Stimulated activated naive CD4-positive, alpha-beta T cell (primary cell): Measurements from ENCODE around the gene HMGXB3.
"Not testable (repeated sequence)": the region's sequence is repeated elsewhere in the genome, so short reads cannot be mapped to it uniquely, and the experiment has no call there.

Source experiments
- DNase-seq, 6 experiments: peaks; one replicate each; lab custom pipeline; 2025; lab: John Stamatoyannopoulos, UW

Gene HMGXB3

DNA sequence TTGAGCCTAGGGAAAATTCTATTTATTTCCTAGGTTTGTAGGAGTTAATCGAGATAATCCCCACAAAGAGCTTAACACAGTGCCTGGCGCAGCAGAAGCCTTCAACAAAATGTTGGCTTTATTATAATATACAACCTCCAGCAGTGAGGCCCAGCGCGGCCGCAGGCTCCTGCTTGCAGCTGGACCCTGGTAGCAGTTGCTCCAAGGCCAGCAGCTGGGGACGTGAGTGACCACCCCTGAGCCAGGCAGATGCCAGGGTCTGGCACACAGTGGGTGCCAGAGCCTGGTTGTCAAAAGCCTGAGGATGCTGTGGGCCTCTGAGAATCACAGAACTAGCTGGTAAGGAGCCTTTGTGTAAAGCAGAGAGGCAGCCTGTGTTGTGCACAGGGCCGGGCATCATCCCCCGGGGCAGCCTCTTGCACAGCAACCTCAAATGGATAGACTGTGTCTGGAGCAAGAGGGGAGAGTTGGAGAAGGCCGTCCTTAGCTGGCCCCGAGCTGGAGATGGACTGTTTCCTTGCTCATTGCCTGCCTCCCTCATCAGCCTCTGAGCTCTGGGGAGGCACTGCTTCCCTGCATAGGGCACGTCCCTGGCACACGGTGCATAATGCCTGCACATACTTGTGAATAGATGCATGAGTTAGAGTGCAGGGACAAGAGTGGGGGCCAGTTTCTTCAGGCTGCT, 68.6 kb downstream of the HMGXB3 start:
- DNase-seq = no peak

DNA sequence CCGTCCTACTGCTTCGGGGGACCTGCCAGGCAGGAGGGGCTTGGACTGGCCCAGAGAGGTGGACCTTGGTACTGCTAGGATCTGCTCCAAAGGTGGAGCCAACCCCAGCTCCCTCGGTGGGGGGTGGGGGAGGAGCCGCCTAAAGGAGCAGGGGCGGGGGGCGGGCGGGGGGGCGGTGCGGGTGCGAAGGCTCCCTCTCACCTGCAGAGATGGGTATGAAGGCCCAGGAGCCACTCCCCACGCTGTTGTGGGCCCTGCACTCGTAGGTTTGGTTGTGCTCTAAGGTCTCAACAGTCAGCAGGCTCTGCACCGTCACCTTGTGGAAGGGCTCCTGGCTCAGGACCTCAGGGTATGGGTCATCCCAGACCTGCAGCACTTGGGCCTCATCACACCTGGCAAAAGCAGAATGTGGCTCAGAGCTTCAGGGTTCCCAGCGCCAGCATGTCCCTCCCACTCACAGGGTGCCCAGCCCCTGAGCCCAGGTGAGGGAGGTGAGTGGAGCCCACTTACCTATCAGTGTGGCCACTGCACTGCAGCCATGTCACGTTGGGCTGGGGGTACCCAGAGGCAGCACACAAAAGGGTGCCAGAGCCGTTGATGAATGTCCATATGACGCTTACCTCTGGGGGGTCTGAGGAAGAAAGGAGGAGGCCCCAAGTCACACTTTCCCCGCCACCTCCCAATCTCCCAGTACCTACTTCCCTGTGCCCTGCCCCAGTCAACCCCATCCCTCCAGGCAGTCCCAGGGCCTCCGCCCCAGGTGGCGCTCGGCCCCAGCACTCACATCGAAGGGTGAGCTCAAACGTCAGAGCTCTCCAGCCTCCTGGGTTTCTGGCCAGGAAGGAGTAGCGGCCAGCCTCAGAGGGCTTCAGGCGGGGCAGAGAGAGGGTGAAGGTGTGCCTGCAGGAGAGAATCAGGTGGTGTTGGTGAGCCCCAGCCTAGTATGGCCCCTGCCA, 69.4 kb downstream of the HMGXB3 start:
- no peak for DNase-seq

DNA sequence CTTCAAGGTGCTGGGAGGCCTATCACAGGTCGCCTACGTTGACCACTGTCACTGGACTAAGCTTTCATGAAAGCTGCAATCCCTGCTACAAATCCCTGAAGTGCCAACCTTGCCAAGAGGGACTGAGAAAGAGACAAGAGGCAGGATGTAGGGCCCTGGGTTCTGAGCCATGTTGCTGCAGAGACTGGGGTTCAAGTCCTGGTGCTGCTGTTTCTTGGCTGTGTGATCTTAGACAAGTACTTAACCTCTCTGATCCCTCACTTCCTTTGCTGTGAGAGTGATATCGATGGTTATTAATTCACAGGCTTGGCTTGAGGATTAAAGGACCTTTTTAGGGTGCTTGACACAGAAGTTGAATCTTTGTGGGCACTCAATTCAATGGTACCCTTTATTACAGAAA, 70.3 kb downstream of the HMGXB3 start:
- DNase-seq = no peak

DNA sequence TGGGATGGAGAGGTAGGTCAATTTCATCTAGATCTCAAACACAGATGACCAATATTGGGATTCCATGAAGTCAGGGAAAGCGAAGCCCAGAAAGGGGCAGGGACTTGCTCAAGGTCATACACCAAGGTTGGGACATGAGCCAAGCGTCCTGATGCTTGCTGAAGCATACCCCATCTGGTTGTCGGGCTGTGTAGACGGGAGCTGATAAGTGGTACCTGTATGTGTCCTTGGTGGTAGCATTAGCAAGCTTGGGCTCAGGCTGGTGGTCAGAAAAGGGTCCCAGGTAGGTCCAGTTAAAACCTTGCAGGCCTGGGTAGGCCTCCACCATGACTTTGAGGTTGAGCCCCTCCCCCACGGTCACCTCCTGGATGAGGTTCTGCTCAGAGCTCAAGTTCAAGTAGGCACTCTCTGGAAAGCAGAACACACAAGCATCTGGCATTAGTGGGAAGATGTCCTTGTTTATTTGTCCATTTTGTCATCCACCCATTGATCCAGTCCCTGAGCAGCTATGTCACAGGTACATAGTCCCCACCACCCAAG, 72.6 kb downstream of the HMGXB3 start:
- DNase-seq = no peak

DNA sequence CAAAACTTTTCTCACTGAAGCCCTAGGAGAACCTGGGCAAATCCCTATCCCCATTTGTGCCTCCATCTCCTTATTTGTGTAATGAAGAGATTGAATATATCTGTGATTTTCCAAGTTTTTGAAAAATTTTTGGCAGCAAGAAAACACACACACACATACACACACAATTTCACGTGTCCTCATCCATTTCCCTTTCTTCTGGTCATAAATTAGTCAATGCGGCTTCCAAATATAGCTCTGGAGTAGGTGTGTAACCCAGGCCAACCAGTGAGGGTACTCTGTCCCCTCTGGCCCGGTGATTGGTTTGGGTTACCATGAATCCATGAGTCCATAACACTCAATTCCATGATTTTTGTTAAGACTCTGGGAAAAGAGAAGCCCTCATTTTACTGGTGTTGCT, 73.1 kb downstream of the HMGXB3 start:
- DNase-seq = no peak

DNA sequence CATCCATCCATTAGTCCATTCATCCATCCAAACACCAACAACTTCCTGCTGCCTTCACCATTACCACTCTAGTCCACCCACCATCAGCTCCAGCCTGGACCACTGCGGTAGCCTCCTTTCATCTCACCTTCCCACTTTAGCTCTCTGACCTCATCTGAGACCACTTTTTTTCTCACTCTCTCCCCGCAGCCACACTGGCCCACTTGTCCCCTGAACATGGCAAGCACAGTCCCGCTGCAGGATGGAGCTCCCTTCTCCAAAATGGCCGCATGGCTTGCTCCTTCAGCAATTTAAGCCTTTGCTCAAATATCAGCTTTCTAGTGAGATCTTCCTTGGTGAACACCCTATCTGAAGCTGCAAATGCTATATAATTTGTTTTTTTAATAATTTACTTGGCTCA, 74.7 kb downstream of the HMGXB3 start:
- DNase-seq = no peak

DNA sequence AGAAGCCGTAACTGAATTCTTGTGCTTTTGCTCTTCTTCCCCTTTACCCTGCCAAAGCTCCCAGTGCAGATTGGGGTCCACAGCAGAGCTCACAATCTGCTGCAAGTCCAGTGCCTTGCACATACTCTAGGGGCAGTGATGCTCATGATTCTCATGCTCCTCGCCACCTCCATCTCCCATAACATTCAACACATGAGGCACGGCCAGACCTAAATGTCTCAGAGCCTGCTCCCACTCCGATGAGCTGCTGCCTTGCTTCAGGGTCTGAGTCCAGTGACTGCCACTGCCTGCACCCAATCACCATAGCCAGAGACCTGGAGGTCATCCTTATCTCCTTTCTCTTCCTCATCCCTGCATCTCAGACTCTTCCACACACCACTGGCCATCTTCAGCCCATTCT, 75.3 kb downstream of the HMGXB3 start:
- DNase-seq = no peak

DNA sequence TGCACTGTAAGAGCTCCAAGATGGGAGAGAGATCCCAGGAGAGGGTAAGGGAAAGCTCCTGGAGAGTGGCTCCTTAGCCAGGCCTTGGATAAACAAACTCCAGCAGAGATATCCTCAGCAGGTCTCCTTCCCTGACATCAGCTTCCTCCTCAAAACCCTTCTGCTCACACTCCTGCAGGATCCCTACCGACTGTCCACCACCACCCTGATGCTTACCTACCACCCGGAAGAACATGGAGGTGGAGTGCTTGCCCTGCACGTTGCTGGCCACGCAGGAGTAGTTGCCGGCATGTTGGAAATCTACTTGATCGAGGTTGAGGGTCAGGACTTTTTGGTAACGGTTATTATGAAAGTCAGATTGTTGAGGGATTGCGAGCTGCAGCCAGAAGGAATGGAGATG, 76.5 kb downstream of the HMGXB3 start:
- DNase-seq = no peak

DNA sequence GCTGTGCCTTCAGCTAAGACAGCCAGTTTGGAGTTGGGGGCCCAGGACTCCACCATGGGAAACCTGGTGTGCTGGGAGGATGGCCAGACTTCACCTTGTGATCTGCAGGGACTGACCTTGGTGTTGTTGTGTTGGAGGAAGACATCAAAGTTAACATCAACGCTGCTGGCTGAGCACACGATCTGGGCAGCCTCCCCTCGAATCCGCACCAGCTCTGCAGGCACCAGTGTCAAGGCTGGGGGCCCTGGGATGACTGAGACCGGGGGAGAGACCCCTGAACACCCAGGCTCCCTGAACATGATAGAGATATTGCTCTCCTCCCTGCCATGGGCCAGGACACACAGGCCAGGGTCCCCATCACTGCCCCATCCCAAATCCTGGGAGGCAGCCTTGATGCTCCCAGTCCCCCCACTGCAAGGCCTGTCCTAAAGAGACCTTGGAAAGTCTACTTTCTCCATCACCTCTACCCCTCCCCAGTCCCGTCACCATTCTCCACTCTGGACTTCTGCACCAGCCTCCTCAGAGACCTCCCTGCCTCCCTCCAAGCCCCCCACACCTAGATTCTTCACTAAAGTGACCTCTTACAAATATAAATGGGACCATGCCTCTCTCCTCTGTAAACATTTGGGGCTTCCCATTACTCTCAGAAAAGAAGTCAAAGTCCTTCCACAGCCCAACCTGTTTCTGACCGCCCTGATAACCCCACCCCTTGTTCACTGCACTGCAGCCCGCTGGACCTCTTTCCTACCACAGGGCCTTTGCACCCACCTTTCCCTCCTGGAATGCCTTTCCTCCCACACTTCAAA, 77.7 kb downstream of the HMGXB3 start:
- DNase-seq = no peak

DNA sequence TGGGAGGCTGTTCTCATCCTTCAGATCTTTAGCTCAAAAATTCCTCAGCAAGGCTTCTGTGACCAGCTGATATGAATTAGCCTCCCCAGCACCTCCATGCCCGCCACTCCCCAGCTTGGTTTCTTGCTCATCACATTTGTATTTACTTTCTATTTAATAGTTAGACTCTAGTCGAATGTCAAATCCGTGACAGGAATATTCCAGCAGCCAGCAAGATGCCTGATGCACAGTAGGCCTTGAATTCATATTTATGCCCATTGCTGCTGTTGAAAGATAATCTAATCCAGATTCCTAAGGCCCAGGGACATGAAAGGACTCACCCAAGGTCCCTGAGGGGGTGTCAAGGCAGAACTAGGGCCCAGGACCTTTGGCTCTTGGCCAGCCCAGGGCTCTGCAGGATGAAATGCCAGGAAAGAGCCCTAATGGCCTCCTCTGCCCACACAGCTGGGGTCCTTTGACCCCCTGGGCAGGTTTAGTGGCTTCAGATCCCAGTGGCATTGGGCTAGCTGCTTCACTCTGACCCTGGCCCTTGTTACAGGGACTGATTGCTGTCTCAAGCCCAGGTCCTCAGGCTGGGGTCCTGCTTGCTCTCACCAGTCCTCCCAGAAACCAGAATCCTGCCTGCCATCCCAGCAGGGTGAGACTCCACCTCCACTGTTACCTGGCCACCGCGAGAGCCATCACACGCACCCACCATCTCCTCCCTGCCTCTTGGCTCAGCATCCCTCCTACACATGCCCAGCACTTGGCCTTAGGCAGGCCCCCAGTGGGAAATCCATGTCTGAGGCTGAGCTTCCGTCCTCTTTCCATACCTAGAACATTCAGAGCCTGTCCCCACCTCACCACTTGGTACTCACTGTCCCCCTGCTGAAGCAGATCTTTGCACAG, 78.5 kb downstream of the HMGXB3 start:
- DNase-seq = no peak

DNA sequence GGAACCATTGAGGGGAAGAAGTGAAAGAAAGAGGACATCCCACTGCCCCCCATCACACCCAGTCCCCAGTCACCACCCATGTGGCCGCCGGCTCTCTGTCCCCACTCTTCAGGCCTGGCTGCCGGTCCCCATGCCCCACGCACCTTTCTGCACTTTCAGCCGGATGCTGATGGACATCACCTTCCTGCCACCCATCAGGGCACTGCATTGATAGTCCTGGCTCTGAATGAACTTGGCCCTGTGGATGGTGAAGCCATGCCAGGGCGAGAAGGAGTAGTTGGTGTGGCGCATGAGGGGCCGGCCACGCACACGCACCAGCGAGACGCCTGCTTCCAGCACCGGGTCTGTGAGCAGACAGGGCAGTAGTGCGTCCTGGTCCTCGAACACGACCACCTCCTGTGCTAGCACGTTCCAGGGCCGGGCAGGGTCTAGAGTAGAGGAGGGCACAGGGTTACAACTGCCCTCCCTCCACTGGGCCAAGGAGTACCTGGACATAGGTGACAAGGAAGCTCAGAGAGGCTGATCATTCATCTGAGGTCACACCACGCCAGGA, 79.4 kb downstream of the HMGXB3 start:
- DNase-seq = no peak

DNA sequence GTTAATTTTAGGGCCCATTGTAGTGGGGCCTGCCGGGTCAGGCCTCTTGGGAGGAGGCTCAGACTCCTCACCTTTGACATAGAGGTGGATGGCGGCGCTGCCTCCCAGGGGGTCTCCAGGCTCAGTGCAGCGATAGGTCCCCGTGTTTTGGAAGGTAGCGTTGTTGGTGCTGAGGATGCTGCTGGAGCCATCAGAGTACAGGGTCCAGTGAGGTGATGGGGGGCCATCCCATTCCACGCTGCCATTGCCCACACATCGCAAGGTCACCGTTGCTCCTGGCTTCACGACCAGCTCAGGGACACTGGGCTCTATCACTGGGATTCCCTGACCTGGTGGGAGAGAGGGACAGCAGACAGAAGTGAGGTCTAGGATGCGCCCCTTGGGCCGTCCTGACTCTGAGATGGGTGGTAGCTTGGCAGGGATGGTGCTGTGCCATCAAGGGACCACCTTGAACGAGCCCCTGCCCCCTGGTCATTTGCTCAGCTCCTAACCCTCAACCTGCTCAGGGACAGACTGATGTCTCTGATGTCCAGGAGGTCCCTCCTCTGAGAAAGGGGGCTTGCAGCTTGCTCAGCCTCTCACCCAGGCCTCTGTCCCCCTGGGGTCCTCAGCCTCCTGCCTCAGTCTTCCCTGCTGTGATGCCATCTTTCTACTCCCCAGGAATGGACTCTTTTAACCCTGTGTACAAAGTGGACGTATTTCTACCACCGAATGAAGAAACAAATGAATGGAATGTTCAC, 80.3 kb downstream of the HMGXB3 start:
- no peak for DNase-seq

DNA sequence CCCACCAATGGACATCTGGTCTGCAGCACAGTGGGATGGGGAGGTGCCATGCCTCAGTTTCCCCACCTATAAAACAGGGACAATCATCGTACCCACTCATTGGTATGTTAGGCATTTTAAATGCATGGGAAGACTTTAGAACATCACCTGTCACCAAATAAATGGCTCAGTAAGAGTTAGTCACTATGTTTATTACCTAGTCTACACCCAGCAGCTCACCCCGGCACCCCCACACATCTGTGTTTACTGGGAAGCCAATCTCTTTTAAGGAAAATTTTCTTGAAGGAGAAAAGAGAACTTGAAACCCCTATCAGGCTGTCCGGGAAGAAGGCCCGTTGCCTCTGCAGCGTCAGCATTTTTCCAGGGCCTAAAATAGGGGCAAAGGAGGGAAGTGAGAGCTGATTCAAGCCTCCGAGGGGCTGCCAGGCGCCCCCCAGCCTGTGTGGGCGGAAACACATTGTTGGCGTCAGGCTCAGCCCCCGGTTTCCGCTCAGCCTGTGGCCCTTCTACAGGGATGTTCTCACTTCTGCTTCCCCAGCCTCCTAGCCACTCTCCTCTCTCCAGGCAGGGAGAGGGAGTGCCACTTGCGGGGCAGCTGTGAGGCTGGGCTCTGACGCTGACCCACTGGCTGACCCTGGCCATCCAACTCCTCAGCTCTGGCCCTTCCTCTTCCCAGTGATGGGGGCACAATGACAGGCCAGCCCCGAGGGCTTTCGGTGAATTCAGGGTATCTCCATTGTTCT, 81.2 kb downstream of the HMGXB3 start:
- DNase-seq = no peak

DNA sequence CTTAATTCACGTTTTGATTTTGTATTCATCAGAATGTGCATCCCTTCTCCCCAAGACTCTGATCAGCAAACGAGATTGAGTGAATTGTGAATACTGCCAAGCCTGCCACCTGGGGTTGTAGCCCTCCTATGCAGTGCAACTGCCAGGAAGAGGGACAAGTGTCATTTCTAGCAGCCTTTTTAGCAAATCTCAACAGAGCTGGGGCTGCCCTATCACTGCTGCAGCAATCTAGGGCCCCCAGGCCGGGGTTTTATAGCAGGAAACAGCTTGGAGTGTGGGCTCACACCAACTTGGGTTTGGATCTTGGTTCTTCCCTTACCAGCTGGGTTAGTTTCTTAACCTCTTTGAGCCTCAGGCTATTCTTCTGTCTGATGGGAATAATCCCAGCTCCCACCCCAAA, 81.8 kb downstream of the HMGXB3 start:
- no peak for DNase-seq

DNA sequence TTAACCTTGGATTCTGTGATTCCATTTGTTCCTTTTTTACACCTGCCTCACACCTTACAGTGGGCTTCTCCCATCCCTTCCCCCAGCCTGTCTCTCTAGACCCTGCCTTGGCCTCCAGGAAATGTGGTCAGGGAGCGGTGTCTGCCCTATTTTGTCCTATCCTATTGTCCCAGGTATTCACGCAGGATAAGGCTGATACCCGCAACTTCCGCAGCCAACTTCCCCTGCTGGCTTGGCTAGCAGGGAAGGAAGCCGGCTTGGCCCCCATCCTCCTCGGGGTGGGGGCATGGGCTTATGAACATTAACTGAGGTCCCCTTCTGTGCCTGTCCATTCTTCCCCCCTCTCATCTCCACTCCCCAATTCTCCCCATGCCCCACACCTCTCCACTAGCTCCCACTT, 82.3 kb downstream of the HMGXB3 start:
- DNase-seq = no peak

DNA sequence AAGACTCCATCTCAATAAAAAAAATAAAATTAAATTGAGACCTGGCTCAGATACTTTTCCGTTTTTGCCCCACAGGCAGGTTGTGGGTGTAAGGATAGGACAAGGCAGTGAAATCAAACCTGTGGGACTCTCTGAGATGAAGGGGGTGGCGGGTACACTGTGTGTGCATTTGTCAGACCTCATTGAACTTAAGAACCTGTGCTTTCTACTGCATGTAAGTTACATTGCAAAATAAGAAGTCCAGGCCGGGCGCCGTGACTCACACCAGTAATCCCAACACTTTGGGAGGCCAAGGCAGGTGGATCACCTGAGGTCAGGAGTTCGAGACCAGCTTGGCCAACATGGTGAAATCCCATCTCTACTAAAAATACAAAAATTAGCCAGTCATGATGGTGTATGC, 84.2 kb downstream of the HMGXB3 start:
- not testable (repeated sequence) for DNase-seq

DNA sequence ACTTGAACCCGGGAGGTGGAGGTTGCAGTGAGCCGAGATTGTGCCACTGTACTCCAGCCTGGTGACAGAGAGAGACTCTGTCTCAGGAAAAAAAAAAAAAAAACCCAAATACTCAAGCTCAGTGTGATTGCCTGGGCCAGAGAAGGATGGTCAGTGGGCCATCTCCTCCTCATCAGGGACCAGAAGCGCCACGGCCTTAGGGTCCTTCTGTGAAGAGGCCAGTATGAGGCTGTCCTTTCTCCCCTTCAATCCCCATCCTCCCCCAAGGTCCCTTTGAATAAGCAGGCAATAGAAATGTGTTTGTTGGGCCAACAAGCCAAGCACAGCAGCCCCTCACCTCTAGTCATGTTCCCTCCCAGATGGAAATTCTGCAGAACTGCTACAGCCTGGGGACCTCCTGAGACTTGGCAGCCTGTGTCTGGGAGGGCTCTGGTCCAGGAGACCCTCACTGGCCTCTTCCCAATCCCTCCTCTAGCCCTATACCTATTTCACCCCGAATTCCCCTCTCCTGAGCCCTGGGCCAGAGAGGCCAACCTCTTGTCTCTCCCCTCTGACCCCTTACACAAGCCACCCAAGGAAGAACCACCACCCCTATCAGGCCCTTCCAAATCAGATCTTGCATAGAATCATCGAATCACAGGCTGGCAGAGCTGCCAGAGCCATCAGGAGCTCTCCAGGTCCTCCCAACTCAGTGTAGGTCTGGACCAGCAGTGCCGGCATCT, 84.8 kb downstream of the HMGXB3 start:
- no peak for DNase-seq

DNA sequence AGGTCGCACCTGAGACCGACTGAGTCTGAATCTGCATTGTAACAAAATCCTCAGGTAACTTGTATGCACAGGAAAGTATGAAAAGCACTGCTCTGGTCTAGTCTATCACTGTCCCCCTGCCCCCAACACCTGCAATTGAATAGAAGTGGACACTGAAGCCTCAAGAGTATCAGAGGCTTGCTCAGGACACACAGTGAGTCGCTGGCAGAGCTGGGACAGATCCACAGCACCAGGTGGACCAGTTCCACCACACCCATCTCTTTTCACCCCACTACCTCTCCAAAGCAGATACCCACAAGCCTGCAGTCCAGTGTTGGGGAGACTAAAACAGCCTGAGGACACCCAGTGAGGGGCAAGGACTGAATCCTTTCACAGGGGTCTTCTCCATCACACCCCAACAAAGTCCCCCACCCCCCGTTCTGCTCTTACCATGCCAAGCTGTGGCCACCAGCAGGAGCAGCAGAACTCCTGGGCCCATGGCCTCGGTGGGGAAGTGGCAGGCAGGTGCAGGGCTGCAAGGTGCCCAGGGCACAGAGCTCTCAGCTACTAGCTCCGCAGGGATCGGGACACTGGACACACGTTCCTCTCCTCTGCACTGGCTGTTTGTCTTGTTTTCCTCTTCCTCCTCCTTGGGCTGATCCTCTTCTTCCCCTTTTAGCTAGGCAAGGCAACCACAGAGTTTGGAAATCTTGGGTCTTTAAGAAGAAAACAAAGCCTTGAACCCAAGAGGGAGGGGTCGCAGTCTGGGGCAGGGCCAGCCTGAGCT, 85.6 kb downstream of the HMGXB3 start, which contains the start of gene CSF1R:
CSF1R (minus strand) TSS at position 605 of the 766 bp plus-strand sequence; CDS start at position 478, 127 bp downstream.
- no peak for DNase-seq
